ENCODE data around the gene PYDC1. TPM values are rescaled to one million over a fixed set of nuclear protein-coding genes. Genes with fewer than 3 reads are reported as not detected.

The PYDC1 gene
- total RNA-seq, 1 experiment from 2014 or later: not detected

DNA sequence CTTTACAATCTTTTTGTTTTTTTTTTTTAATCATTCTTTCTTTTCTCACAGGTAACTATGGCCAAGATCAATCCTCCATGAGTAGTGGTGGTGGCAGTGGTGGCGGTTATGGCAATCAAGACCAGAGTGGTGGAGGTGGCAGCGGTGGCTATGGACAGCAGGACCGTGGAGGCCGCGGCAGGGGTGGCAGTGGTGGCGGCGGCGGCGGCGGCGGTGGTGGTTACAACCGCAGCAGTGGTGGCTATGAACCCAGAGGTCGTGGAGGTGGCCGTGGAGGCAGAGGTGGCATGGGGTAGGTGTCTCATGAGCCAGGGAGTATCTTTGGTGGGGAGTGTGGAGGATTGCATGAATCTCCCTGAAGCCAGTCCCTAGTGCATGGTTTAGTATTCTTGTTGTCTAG, 32.0 kb downstream of the PYDC1 start:
- H3K27ac ChIP-seq (ENCODE audit: low read depth, low read length, poor library complexity, severe bottlenecking): no peak overlapping the region
- H3K27me3 ChIP-seq (replicated peaks; ENCODE audit: insufficient read depth, low read depth, low read length, poor library complexity): no peaks in the 10 kb centered on the region
- peaks cover 92% of the 10 kb centered on the region for H3K36me3 ChIP-seq (ENCODE audit: insufficient read depth, low read length, poor library complexity, severe bottlenecking)
- CTCF ChIA-PET: no interaction called here
- POLR2A ChIA-PET (ENCODE audit: low non-redundant PET): no interaction called here
- BruUV-seq (replicated peaks): no TSS peak
- peaks cover 18% of the 10 kb centered on the region for H3K4me1 ChIP-seq (ENCODE audit: insufficient read depth, low read length, poor library complexity, severe bottlenecking)
- H3K9me3 ChIP-seq (ENCODE audit: low read depth, low read length, poor library complexity, severe bottlenecking): no peaks in the 10 kb centered on the region
- intact Hi-C loops (cut with micrococcal nuclease; ENCODE audit: unreplicated experiment): no loop called here
- TF ChIP-seq, protein P1, sequence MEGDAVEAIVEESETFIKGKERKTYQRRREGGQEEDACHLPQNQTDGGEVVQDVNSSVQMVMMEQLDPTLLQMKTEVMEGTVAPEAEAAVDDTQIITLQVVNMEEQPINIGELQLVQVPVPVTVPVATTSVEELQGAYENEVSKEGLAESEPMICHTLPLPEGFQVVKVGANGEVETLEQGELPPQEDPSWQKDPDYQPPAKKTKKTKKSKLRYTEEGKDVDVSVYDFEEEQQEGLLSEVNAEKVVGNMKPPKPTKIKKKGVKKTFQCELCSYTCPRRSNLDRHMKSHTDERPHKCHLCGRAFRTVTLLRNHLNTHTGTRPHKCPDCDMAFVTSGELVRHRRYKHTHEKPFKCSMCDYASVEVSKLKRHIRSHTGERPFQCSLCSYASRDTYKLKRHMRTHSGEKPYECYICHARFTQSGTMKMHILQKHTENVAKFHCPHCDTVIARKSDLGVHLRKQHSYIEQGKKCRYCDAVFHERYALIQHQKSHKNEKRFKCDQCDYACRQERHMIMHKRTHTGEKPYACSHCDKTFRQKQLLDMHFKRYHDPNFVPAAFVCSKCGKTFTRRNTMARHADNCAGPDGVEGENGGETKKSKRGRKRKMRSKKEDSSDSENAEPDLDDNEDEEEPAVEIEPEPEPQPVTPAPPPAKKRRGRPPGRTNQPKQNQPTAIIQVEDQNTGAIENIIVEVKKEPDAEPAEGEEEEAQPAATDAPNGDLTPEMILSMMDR (conservative IDR thresholded peaks at IDR 0.05; ENCODE audit: low read depth, low read length): no peak
- TF ChIP-seq EZH2 (IDR thresholded peaks at IDR 0.05; ENCODE audit: borderline replicate concordance, low read depth, low read length, poor library complexity, severe bottlenecking): no peak
- no peak overlapping the region for H3K4me3 ChIP-seq (ENCODE audit: low read depth, low read length, poor library complexity, severe bottlenecking)
- no peak for DNase-seq (ENCODE audit: low spot score)

DNA sequence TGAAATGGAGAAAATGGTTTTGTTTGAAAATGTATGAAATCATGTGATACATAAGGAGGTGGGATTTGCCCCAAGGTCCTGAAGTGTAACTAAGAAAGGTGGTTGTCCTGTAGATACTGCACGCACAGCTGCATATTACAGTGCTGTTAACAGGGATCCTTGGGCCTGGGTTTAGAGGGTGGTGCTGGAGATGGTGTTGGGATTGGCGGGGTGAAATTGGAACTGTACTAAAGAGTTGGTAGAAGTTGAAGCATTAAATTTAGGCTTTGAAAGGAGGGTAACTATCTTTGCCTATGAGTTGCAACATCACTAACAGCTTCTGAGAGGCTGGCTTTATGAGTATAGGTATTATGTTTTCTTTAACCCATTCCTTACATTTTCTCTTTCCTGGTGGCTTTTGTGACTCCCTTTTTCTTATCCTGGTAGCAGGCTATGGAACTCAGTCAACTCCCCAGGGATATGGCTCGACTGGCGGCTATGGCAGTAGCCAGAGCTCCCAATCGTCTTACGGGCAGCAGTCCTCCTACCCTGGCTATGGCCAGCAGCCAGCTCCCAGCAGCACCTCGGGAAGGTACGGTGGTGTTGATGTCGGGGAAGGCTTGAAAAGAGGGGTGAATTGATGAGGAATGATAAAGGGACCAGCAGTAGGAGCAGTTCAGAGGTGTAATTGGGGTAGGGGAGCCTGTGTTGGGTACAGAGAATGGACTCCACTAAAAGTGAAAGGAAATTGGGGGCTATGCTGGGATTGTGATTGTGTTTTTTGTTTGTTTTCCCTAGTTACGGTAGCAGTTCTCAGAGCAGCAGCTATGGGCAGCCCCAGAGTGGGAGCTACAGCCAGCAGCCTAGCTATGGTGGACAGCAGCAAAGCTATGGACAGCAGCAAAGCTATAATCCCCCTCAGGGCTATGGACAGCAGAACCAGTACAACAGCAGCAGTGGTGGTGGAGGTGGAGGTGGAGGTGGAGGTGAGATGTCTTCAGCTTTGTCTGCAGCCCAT, 33.2 kb downstream of the PYDC1 start:
- Histone ChIP-seq H3K4me3 (ENCODE audit: low read depth, low read length, poor library complexity, severe bottlenecking) (peak overlapping the region; percentile 88), H3K9me3 (ENCODE audit: low read depth, low read length, poor library complexity, severe bottlenecking) (no peaks in the 10 kb centered on the region), H3K27me3 (replicated peaks; ENCODE audit: insufficient read depth, low read depth, low read length, poor library complexity) (no peaks in the 10 kb centered on the region), H3K27ac (ENCODE audit: low read depth, low read length, poor library complexity, severe bottlenecking) (no peak overlapping the region), H3K4me1 (ENCODE audit: insufficient read depth, low read length, poor library complexity, severe bottlenecking) (peaks cover 18% of the 10 kb centered on the region), H3K36me3 (ENCODE audit: insufficient read depth, low read length, poor library complexity, severe bottlenecking) (peaks cover 80% of the 10 kb centered on the region)
- intact Hi-C loops (cut with micrococcal nuclease; ENCODE audit: unreplicated experiment): no loop called here
- ChIA-PET CTCF (no interaction called here), POLR2A (ENCODE audit: low non-redundant PET) (interaction anchor here (0.5 kb wide), 1 partner anchor 19 kb away, joined by 8 read pairs; no protein-coding TSS in a partner anchor)
- no peak for DNase-seq (ENCODE audit: low spot score)
- no peak for TF ChIP-seq EZH2 (IDR thresholded peaks at IDR 0.05; ENCODE audit: borderline replicate concordance, low read depth, low read length, poor library complexity, severe bottlenecking)
- TF ChIP-seq, protein P1 (conservative IDR thresholded peaks at IDR 0.05; ENCODE audit: low read depth, low read length): no peak
- no TSS peak for BruUV-seq (replicated peaks)

DNA sequence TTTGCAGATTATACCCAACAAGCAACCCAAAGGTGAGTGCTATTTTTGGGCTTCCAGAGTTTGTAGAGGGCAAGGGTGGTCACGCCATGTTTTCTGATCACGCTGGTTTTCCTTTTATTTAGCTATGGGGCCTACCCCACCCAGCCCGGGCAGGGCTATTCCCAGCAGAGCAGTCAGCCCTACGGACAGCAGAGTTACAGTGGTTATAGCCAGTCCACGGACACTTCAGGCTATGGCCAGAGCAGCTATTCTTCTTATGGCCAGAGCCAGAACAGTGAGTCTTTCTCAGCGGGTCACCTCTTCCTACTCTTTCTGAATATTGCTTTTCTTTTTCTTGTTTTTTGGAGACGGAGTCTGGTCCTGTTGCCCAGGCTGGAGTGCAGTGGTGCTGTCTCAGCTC, 34.5 kb downstream of the PYDC1 start:
- intact Hi-C loops (cut with micrococcal nuclease; ENCODE audit: unreplicated experiment): no loop called here
- DNase-seq (ENCODE audit: low spot score): no peak
- CTCF ChIA-PET: no interaction called here
- Histone ChIP-seq H3K27ac (ENCODE audit: low read depth, low read length, poor library complexity, severe bottlenecking) (no peak overlapping the region), H3K36me3 (ENCODE audit: insufficient read depth, low read length, poor library complexity, severe bottlenecking) (peaks cover 67% of the 10 kb centered on the region), H3K27me3 (replicated peaks; ENCODE audit: insufficient read depth, low read depth, low read length, poor library complexity) (no peaks in the 10 kb centered on the region), H3K9me3 (ENCODE audit: low read depth, low read length, poor library complexity, severe bottlenecking) (no peaks in the 10 kb centered on the region), H3K4me1 (ENCODE audit: insufficient read depth, low read length, poor library complexity, severe bottlenecking) (peaks cover 18% of the 10 kb centered on the region), H3K4me3 (ENCODE audit: low read depth, low read length, poor library complexity, severe bottlenecking) (peak overlapping the region; percentile 88)
- POLR2A ChIA-PET (ENCODE audit: low non-redundant PET): no interaction called here
- TF ChIP-seq, protein P1 (conservative IDR thresholded peaks at IDR 0.05; ENCODE audit: low read depth, low read length): no peak
- TF ChIP-seq EZH2 (IDR thresholded peaks at IDR 0.05; ENCODE audit: borderline replicate concordance, low read depth, low read length, poor library complexity, severe bottlenecking): no peak
- no TSS peak for BruUV-seq (replicated peaks)

All from A673 (cell line).